NCI-H460 (cell line): ENCODE measurements around the gene RNF31. TPM values are rescaled to one million over a fixed set of nuclear protein-coding genes. Genes with fewer than 3 reads are reported as not detected.

Source experiments
- DNase-seq: peaks from one replicate; pipeline ENCODE4 v3.0.0-alpha.2; 2016; ENCODE audit warnings: low read depth; ENCODE audit errors: extremely low read depth
- total RNA-seq: library from RNA; depleted of rRNA; stranded (reverse); fragments of >200 nt; shearing (Covaris generic); gene quantifications from 2 replicates; pipeline ENCODE4 v1.2.3, GENCODE V29; 2014

Gene RNF31
- total RNA-seq, 1 experiment from 2014 or later = 35.1 TPM

GRCh38 chr14:24179961-24180796, 32.9 kb downstream of the RNF31 start:
- DNase-seq = no peak

- DNase-seq = no peak
Observed at GRCh38 chr14:24181371-24182077, 34.2 kb downstream of the RNF31 start.

- no peak for DNase-seq
Observed at GRCh38 chr14:24182110-24182882, 35.0 kb downstream of the RNF31 start.

GRCh38 chr14:24183014-24183481, 35.8 kb downstream of the RNF31 start:
- no peak for DNase-seq

GRCh38 chr14:24184104-24184970, 37.0 kb downstream of the RNF31 start:
- DNase-seq = no peak

- DNase-seq = no peak
Observed at GRCh38 chr14:24185026-24185425, 37.7 kb downstream of the RNF31 start.

- no peak for DNase-seq
Observed at GRCh38 chr14:24185741-24186140, 38.4 kb downstream of the RNF31 start.

GRCh38 chr14:24186831-24187538, 39.7 kb downstream of the RNF31 start:
- DNase-seq = no peak

GRCh38 chr14:24187539-24187915, 40.2 kb downstream of the RNF31 start:
- no peak for DNase-seq

- peak; percentile 93 for DNase-seq
Observed at GRCh38 chr14:24188251-24189058, 41.2 kb downstream of the RNF31 start, which contains the start of gene IPO4. TSS of gene IPO4 (minus strand) at chr14:24188816. CDS start at chr14:24188787, 29 bp downstream.

- no peak for DNase-seq
Observed at GRCh38 chr14:24189059-24189375, 41.7 kb downstream of the RNF31 start.

- no peak for DNase-seq
Observed at GRCh38 chr14:24189460-24189859, 42.2 kb downstream of the RNF31 start.

- no peak for DNase-seq
Observed at GRCh38 chr14:24190416-24190815, 43.1 kb downstream of the RNF31 start.

- no peak for DNase-seq
Observed at GRCh38 chr14:24192933-24193332, 45.6 kb downstream of the RNF31 start.

- no peak for DNase-seq
Observed at GRCh38 chr14:24194186-24194872, 47.0 kb downstream of the RNF31 start.

GRCh38 chr14:24194873-24195185, 47.5 kb downstream of the RNF31 start:
- no peak for DNase-seq

- DNase-seq = peak; percentile 76
Observed at GRCh38 chr14:24195186-24196070, 48.1 kb downstream of the RNF31 start, which contains the start of gene TM9SF1. TSS of gene TM9SF1 (minus strand) at chr14:24195441. CDS start at chr14:24195019, 422 bp downstream.
